Amygdala (tissue), 56 donors: ENCODE data around the gene EVI5.

Experiments used
- DNase-seq, 56 donors: peaks; one replicate each; lab custom pipeline; 2025; lab: John Stamatoyannopoulos, UW

The EVI5 gene

GRCh38 chr1:92784639-92785500 lies at the start of gene EVI5:
Gene EVI5, minus strand, starts transcription at chr1:92785108. Its CDS starts 48,562 bp downstream, at chr1:92736546.
- peak; percentile 40 to 93 (median 82) for DNase-seq

GRCh38 chr1:92834617-92835016 lies 49.7 kb upstream of the EVI5 start:
- DNase-seq, result no peak

- no peak for DNase-seq
Observed at GRCh38 chr1:92833840-92834239, 48.9 kb upstream of the EVI5 start.

GRCh38 chr1:92832537-92833114 lies 47.7 kb upstream of the EVI5 start:
- DNase-seq, result peak in 2 of 56 donors; percentile 33 to 57

GRCh38 chr1:92831762-92832536 lies 47.0 kb upstream of the EVI5 start, which contains the start of gene RPL5:
Gene RPL5, plus strand, starts transcription at chr1:92832040. Its CDS starts 75 bp downstream, at chr1:92832115.
- peak; percentile 76 to 98 (median 93) for DNase-seq

GRCh38 chr1:92831368-92831761 lies 46.5 kb upstream of the EVI5 start:
- peak in 1 of 56 donors; percentile 24 for DNase-seq

- DNase-seq, result no peak
Observed at GRCh38 chr1:92826792-92827191, 41.9 kb upstream of the EVI5 start.

- DNase-seq, result no peak
Observed at GRCh38 chr1:92822879-92823278, 38.0 kb upstream of the EVI5 start.

GRCh38 chr1:92820551-92820950 lies 35.6 kb upstream of the EVI5 start:
- DNase-seq, result no peak

- no peak for DNase-seq
Observed at GRCh38 chr1:92820024-92820423, 35.1 kb upstream of the EVI5 start.

- peak in 2 of 56 donors; percentile 1 to 11 for DNase-seq
Observed at GRCh38 chr1:92817986-92818764, 33.3 kb upstream of the EVI5 start.

- DNase-seq, result no peak
Observed at GRCh38 chr1:92817137-92817697, 32.3 kb upstream of the EVI5 start.

GRCh38 chr1:92816732-92817131 lies 31.8 kb upstream of the EVI5 start:
- no peak for DNase-seq

- DNase-seq, result no peak
Observed at GRCh38 chr1:92808381-92808780, 23.5 kb upstream of the EVI5 start.

- DNase-seq, result no peak
Observed at GRCh38 chr1:92805216-92805615, 20.3 kb upstream of the EVI5 start.

GRCh38 chr1:92804721-92805201 lies 19.9 kb upstream of the EVI5 start:
- DNase-seq, result peak in 42 of 56 donors; percentile 1 to 72 (median 20)

- DNase-seq, result no peak
Observed at GRCh38 chr1:92803140-92803887, 18.4 kb upstream of the EVI5 start.

GRCh38 chr1:92797961-92798360 lies 13.1 kb upstream of the EVI5 start:
- no peak for DNase-seq

- DNase-seq, result no peak
Observed at GRCh38 chr1:92797297-92797696, 12.4 kb upstream of the EVI5 start.
